Glomerular visceral epithelial cell (primary cell): ENCODE results near the gene USP2.

Experiments
- DNase-seq: peaks from one replicate; pipeline ENCODE4 v3.0.0-alpha.2; 2016; ENCODE audit errors: extremely low spot score

USP2 gene

DNA sequence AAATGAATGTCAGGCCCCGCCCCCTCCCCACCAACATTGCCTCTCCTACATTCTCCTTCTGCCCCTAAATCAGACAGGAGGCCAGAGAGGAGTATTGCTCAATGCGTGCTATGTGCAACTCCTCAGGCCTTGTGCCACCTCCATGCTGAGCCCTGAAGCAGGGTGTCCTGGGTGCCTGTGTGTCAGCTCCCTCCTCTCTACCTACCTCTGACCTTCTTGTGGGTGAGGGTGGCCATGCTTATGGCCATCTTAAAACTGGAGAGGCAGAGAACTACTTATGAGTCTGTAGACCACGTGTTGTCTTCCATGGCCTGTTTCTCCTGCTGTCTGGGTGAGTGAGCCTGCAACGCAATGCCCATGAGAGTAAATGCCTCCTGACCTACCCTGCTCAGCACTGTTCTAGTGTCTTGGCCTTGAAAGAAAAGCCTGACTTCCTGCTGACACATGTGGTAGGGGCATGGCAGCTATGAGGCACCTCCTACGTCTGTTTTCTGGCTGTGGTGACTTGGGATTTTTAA lies 75.1 kb downstream of the USP2 start:
- DNase-seq = no peak

DNA sequence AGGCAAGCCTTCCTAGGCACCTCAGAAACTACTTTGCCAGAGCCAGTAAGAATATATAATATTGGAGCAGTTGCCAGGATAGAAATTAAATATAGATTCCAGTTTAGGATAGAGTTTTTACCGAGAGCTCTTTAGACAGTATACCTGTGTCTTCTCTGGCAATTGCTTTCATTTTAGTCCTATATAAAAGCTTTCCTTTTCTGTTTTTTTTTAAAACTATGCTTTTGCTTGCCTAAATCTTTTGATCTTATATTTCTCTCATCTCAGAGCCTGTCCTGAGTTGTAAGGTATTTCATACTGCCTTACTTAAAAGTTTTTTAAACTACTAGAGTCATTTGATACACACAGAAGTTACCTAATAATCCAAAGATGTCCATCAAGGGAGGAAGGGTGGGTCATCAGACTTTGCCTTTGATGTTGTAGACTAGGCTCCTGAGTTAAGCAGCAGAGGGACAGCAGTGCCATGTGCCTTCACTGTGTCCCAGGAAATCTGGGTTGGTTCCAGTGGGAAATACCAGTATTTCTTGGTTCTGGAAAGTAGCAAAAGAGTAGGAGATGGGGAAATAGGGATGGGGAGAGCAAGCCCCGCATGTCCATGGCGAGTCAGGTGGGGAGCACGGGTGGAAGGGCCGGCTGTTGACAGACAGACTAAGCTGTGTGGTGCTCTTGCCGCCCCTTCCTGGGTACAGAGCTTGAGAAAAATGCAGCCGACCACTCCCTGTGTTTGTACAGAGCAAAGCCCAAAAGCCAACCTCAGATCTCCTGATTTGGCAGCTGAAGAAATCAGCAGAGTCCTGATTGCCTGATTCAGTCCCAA lies 75.7 kb downstream of the USP2 start:
- no peak for DNase-seq
